ENCODE data around the gene RNF208.
"Not testable (repeated sequence)": the region's sequence is repeated elsewhere in the genome, so short reads cannot be mapped to it uniquely, and the experiment has no call there.

RNF208 gene

GRCh38 chr9:137253717-137254623 is 31.9 kb upstream of the RNF208 start:
- DNase-seq (ENCODE audit: low read depth), result no peak

GRCh38 chr9:137252555-137253506 is 30.8 kb upstream of the RNF208 start:
- no peak for DNase-seq (ENCODE audit: low read depth)

GRCh38 chr9:137251490-137252268 is 29.6 kb upstream of the RNF208 start:
- no peak for DNase-seq (ENCODE audit: low read depth)

- DNase-seq (ENCODE audit: low read depth), result no peak
Measured at GRCh38 chr9:137251194-137251461, 29.1 kb upstream of the RNF208 start, which contains the start of gene STPG3. STPG3 (plus strand) TSS chr9:137251286; CDS start chr9:137251287, 1 bp downstream.

- no peak for DNase-seq (ENCODE audit: low read depth)
Measured at GRCh38 chr9:137250329-137251193, 28.5 kb upstream of the RNF208 start.

GRCh38 chr9:137247916-137248175 is 25.8 kb upstream of the RNF208 start:
- no peak for DNase-seq (ENCODE audit: low read depth)

GRCh38 chr9:137247135-137247915 is 25.3 kb upstream of the RNF208 start:
- no peak for DNase-seq (ENCODE audit: low read depth)

- DNase-seq (ENCODE audit: low read depth), result no peak
Measured at GRCh38 chr9:137245450-137246421, 23.7 kb upstream of the RNF208 start.

GRCh38 chr9:137244486-137245449 is 22.7 kb upstream of the RNF208 start:
- no peak for DNase-seq (ENCODE audit: low read depth)

GRCh38 chr9:137243626-137244485 is 21.8 kb upstream of the RNF208 start:
- no peak for DNase-seq (ENCODE audit: low read depth)

- not testable (repeated sequence) for DNase-seq (ENCODE audit: low read depth)
Measured at GRCh38 chr9:137243266-137243625, 21.2 kb upstream of the RNF208 start.

GRCh38 chr9:137242269-137243203 is 20.5 kb upstream of the RNF208 start:
- DNase-seq (ENCODE audit: low read depth), result no peak

- DNase-seq (ENCODE audit: low read depth), result peak; percentile 65
Measured at GRCh38 chr9:137241490-137242268, 19.6 kb upstream of the RNF208 start.

GRCh38 chr9:137240841-137241489 is 18.9 kb upstream of the RNF208 start, which contains the start of gene TUBB4B:
TUBB4B (plus strand) TSS chr9:137241287; CDS start chr9:137241361, 74 bp downstream.
- DNase-seq (ENCODE audit: low read depth), result peak; percentile 92
